Upper lobe of left lung (tissue), 6 donors: Measurements from ENCODE around the gene BRF1. TPM values are rescaled to one million over a fixed set of nuclear protein-coding genes. Genes with fewer than 3 reads are reported as not detected.

Experiments
- ATAC-seq, 2 donors: fragments of 200-7000 bp; cut with Tn5 transposase; one replicate each; pipeline ENCODE4 v1.9.1; 2022; ENCODE audit warnings: mild to moderate bottlenecking in 2 of 2, moderate library complexity in 2 of 2; ENCODE audit not compliant: low FRiP score in 2 of 2
- DNase-seq, 2 donors: peaks; one replicate each; pipeline ENCODE4 v3.0.0-alpha.2; 2019 to 2020
- H3K27ac ChIP-seq, 4 donors: fragments of 200-600 bp; sonication (generic); one replicate each; pipeline ENCODE4 v1.5.1; 2016 to 2019
- H3K27me3 ChIP-seq, 4 donors: fragments of 200-600 bp; sonication (generic); one replicate each; pipeline ENCODE4 v1.5.1; 2017 to 2019
- H3K36me3 ChIP-seq, 4 donors: fragments of 200-600 bp; sonication (generic); one replicate each; pipeline ENCODE4 v1.5.1; 2016 to 2019
- H3K4me1 ChIP-seq, 4 donors: fragments of 200-600 bp; sonication (generic); one replicate each; pipeline ENCODE4 v1.5.1; 2018 to 2019
- H3K4me3 ChIP-seq, 4 donors: fragments of 200-600 bp; sonication (generic); one replicate each; pipeline ENCODE4 v1.5.1; 2017 to 2019; ENCODE audit warnings: mild to moderate bottlenecking in 2 of 4, moderate library complexity in 1 of 4
- H3K9me3 ChIP-seq, 4 donors: fragments of 200-600 bp; sonication (generic); one replicate each; pipeline ENCODE4 v1.5.1; 2018 to 2019
- EP300 ChIP-seq, 4 donors: sonication (generic); formaldehyde crosslinking; IDR thresholded peaks; one replicate each; pipeline ENCODE4 v1.5.1; 2017; ENCODE audit warnings: antibody characterized with exemption in 4 of 4, control low read depth in 2 of 4
- POLR2A ChIP-seq, 4 donors: fragments of 450-650 bp; IDR thresholded peaks; one replicate each; pipeline ENCODE4 v1.5.1; 2016 to 2017; ENCODE audit warnings: antibody characterized with exemption in 4 of 4, mild to moderate bottlenecking in 2 of 4
- POLR2AphosphoS5 ChIP-seq, 2 donors: sonication (generic); formaldehyde crosslinking; IDR thresholded peaks; one replicate each; pipeline ENCODE4 v1.5.1; 2017; ENCODE audit warnings: antibody characterized with exemption in 2 of 2
- WGBS, 2 donors: methylation state at CpG; one replicate each; pipeline ENCODE4 v1.1.5; 2017 to 2018; 5-methylcytosine and 5-hydroxymethylcytosine counted together
- total RNA-seq, 6 donors: library from RNA; depleted of rRNA in 4 of 6; stranded (reverse); fragments of >200 nt in 4 of 6; gene quantifications; one replicate each; pipeline versions ENCODE4 v1.1.0 to v1.2.1, GENCODE V29; 2016 to 2021
- TF ChIP-seq, protein P1 (sequence below), 6 experiments: fragments of 450-650 bp in 4 of 6; fragments of 200-600 bp in 2 of 6; sonication (generic) in 2 of 6; IDR thresholded peaks; one replicate each; pipeline ENCODE4 v1.5.1; 2016 to 2019; ENCODE audit warnings: antibody characterized with exemption in 6 of 6
- donor health status: DM: no; HTN: no; CAD: no; lungs with moderate emphysema.
- donor health status: DM: no; HTN: yes; CAD: no; lungs with severe emphysema.

BRF1 gene
- total RNA-seq, 6 donors from 2014 or later, result 38.6 to 195 (median 52.7) TPM

DNA sequence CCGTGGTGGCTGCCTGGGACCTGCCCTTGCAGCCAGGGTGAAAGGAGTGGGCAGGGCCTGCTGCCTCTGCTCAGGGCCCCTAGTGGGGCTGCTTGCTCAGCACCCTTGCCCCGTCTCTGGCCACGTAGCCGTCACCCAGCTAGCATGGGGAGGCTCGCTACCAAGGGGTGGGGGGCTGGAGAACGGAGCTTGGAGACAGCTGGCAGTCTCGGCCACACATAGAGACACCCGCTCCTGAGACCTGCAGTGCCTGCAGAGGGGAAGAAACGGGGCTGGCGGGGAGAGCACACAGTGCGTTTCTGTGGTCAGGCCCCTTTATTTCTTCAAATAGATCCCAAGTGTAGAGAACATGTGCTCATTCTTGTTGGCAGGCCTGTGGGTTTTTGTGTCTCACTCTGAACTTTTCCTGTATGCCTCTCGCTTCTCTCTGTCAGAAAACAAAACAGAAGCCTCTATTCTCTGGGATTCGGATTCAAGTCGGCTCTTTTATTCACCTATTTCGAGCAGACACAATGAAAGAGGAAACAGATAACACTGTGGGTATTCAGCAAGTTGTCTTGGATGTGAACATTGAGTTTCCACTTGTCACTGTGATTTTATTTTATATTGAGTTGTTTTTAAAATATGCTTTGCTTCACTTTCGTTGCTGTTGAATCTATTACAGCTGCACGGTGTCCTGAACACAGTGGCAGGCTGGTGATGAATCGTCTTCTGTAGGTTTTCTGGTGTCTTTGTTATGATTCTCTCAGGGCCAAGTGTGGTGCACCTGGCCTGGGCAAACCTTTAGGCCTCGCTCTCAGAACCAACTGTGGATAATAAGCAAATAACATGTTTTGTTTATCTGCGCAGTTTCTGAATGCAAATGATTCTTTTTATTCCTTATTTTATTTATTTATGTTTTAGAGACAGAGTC is 40.3 kb upstream of the BRF1 start:
- peak in 1 of 2 donors; percentile 5 for ATAC-seq
- peak in 1 of 2 donors; percentile 59 for DNase-seq
- H3K27ac ChIP-seq, result no peak overlapping the region
- WGBS, 2 donors, result 60 to 64% methylated on average over 11 to 19 of the region's 20 CpGs
- no peaks in the 10 kb centered on the region for H3K27me3 ChIP-seq
- TF ChIP-seq, protein P1, sequence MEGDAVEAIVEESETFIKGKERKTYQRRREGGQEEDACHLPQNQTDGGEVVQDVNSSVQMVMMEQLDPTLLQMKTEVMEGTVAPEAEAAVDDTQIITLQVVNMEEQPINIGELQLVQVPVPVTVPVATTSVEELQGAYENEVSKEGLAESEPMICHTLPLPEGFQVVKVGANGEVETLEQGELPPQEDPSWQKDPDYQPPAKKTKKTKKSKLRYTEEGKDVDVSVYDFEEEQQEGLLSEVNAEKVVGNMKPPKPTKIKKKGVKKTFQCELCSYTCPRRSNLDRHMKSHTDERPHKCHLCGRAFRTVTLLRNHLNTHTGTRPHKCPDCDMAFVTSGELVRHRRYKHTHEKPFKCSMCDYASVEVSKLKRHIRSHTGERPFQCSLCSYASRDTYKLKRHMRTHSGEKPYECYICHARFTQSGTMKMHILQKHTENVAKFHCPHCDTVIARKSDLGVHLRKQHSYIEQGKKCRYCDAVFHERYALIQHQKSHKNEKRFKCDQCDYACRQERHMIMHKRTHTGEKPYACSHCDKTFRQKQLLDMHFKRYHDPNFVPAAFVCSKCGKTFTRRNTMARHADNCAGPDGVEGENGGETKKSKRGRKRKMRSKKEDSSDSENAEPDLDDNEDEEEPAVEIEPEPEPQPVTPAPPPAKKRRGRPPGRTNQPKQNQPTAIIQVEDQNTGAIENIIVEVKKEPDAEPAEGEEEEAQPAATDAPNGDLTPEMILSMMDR (IDR thresholded peaks at IDR 0.05), result no peak
- TF ChIP-seq POLR2AphosphoS5 (IDR thresholded peaks at IDR 0.05) (no peak), EP300 (IDR thresholded peaks at IDR 0.05) (no peak), POLR2A (IDR thresholded peaks at IDR 0.05) (no peak)
- no peaks in the 10 kb centered on the region for H3K9me3 ChIP-seq
- peaks cover 13 to 33% (median 14%) of the 10 kb centered on the region in 4 donors for H3K4me1 ChIP-seq
- no peaks in the 10 kb centered on the region for H3K36me3 ChIP-seq
- H3K4me3 ChIP-seq, result no peak overlapping the region

DNA sequence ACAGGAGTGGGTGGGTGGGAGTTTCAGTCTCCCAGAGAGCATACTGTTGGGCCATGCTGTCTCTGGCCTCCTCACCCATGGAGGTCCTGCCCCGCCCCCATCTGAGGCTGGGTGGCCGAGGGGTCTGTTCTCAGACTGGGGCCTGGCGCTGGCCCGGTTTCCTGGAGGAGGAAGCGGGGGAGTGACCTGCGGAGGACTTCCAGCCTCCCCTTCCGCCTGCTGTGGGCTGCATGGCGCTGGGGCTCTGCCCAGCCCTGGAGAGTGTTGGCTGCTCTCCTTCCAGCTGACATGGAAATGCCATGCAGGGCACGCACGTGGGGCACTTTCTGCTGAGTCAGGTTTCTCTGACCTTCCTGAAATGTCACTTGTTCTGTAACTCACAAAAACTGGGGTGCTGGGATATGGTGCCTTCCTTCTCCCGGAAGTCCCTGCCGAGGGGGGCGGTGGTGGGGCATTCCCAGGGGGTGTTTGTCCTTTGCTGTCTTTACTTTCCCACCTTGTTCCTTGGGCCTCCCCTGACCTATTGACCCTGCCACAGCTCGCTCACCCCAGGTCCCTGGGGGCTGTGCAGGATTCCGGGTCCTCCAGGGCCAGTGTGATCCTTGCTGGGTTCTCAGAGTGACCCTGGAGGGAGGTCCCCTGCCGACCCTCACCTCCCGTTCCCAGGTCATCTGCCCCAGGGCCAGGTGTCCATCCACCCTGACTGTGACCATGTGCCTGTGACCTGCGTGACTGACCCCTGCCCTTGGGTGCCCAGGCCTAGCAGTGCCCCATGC is 37.4 kb upstream of the BRF1 start:
- Histone ChIP-seq H3K27me3 (no peaks in the 10 kb centered on the region), H3K9me3 (no peaks in the 10 kb centered on the region), H3K27ac (peak overlapping the region in 1 of 4 donors; percentile 46), H3K36me3 (no peaks in the 10 kb centered on the region), H3K4me3 (no peak overlapping the region), H3K4me1 (peaks cover 13 to 41% (median 19%) of the 10 kb centered on the region in 4 donors)
- TF ChIP-seq POLR2AphosphoS5 (IDR thresholded peaks at IDR 0.05) (no peak), POLR2A (IDR thresholded peaks at IDR 0.05) (no peak), EP300 (IDR thresholded peaks at IDR 0.05) (no peak)
- TF ChIP-seq, protein P1 (IDR thresholded peaks at IDR 0.05), result no peak
- 49 to 59% methylated on average over 14 to 18 of the region's 18 CpGs for WGBS, 2 donors
- peak in 1 of 2 donors; percentile 68 for DNase-seq
- ATAC-seq, result no peak

DNA sequence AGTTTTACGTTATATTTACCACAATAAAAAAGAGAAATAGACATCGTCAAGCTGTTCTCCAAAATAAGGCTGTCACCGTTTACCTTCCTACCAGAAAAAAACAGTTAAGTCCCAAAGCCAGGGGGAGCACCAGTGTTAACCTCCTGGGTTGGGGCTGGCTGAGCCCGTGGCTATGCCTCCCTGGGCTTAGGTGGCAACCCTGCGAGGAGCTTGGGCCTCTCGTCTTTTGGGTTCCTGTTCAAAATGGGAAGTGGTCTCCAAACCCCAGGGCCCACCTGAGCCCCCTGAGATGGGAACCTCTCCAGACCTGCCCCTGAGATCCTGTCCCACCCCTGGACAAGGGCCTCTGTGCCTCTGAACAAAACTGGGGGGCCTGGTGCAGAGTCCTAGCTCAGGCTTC is 36.6 kb upstream of the BRF1 start:
- TF ChIP-seq, protein P1 (IDR thresholded peaks at IDR 0.05), result no peak
- TF ChIP-seq EP300 (IDR thresholded peaks at IDR 0.05) (no peak), POLR2A (IDR thresholded peaks at IDR 0.05) (no peak), POLR2AphosphoS5 (IDR thresholded peaks at IDR 0.05) (no peak)
- H3K4me1 ChIP-seq, result peaks cover 13 to 46% (median 22%) of the 10 kb centered on the region in 4 donors
- H3K27me3 ChIP-seq, result no peaks in the 10 kb centered on the region
- H3K27ac ChIP-seq, result peak overlapping the region in 1 of 4 donors; percentile 46
- WGBS, 2 donors, result 80 to 85% methylated on average over 5 to 6 of the region's 6 CpGs
- H3K9me3 ChIP-seq, result no peaks in the 10 kb centered on the region
- no peak overlapping the region for H3K4me3 ChIP-seq
- H3K36me3 ChIP-seq, result no peaks in the 10 kb centered on the region
- DNase-seq (no peak), ATAC-seq (no peak)

DNA sequence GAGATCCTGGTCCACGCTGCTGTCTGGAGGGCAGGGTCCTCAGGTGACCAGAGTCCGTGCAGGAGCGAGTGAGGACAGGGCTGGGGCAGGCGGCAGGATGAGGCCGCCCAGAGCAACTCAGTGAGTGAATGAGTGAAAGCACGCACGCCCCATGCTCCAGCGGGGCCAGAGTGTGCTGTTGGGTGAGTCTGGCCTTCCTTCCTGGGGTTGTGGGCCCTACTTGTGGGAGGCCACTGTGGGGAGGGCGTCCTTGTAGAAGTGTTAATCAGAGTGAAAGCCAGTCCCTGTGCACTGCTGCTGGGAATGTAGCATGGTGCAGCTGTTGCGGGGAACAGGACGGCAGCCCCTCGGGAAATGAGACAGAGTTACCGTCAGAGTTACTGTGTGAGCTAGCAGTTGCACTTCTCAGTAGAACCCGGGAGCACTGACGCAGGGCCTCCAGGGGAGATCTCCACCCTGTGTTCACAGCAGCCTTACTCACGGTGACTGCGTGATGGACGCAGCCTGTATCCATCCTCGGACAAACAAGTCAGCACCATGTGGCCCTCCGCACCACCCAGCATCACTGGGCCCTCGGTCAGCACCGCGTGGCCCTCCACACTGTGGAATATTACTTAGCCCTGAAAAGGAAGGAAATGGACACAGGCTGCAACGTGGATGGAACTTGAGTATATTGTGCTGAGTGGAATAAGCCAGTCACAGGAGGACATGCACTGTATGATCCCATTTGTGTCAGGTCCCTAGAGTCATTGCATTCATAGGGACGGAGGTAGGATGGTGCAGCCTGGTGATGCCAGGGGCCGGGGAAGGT is 35.9 kb upstream of the BRF1 start:
- DNase-seq (no peak), ATAC-seq (no peak)
- Histone ChIP-seq H3K36me3 (no peaks in the 10 kb centered on the region), H3K4me1 (peaks cover 14 to 53% (median 25%) of the 10 kb centered on the region in 4 donors), H3K9me3 (no peaks in the 10 kb centered on the region), H3K4me3 (no peak overlapping the region), H3K27ac (no peak overlapping the region), H3K27me3 (no peaks in the 10 kb centered on the region)
- WGBS, 2 donors, result 93 to 96% methylated on average over 10 to 26 of the region's 26 CpGs
- TF ChIP-seq, protein P1 (IDR thresholded peaks at IDR 0.05), result no peak
- TF ChIP-seq EP300 (IDR thresholded peaks at IDR 0.05) (no peak), POLR2AphosphoS5 (IDR thresholded peaks at IDR 0.05) (no peak), POLR2A (IDR thresholded peaks at IDR 0.05) (no peak)
